Nephron (organoid): ENCODE data around the gene HERC6.

ENCODE experiments used
- H3K27ac Mint-ChIP-seq, 3 experiments: 2 replicates each; pipeline ENCODE4 v1.8.0; 2020; ENCODE audit warnings: mixed read lengths in 3 of 3, mild to moderate bottlenecking in 2 of 3, moderate library complexity in 1 of 3
- H3K27me3 Mint-ChIP-seq: 2 replicates; pipeline ENCODE4 v1.8.0; 2021; ENCODE audit warnings: low read depth, mild to moderate bottlenecking, moderate library complexity, mixed read lengths
- H3K36me3 Mint-ChIP-seq: 2 replicates; pipeline ENCODE4 v1.8.0; 2020; ENCODE audit warnings: low read depth, mixed read lengths
- H3K4me1 Mint-ChIP-seq: 2 replicates; pipeline ENCODE4 v1.8.0; 2020; ENCODE audit warnings: mixed read lengths
- H3K4me3 Mint-ChIP-seq, 3 experiments: 2 replicates each; pipeline ENCODE4 v1.8.0; 2020; ENCODE audit warnings: mild to moderate bottlenecking in 3 of 3, mixed read lengths in 3 of 3, moderate library complexity in 2 of 3
- H3K9me3 Mint-ChIP-seq: 2 replicates; pipeline ENCODE4 v1.8.0; 2020; ENCODE audit warnings: mixed read lengths
- CTCF ChIP-seq, 3 experiments: fragments of 200-600 bp; sonication (generic); IDR thresholded peaks; one replicate each; pipeline ENCODE4 v1.5.0; 2021; ENCODE audit warnings: antibody characterized with exemption in 3 of 3; ENCODE audit not compliant: unreplicated experiment in 3 of 3

HERC6 gene

GRCh38 chr4:88409206-88409605, 30.6 kb downstream of the HERC6 start:
- H3K36me3 Mint-ChIP-seq: no peaks in the 10 kb centered on the region
- no peak overlapping the region for H3K27ac Mint-ChIP-seq
- no peaks in the 10 kb centered on the region for H3K9me3 Mint-ChIP-seq
- TF ChIP-seq CTCF (IDR thresholded peaks at IDR 0.05; ENCODE audit: unreplicated experiment in 3 of 3): no peak
- H3K27me3 Mint-ChIP-seq: no peaks in the 10 kb centered on the region
- H3K4me3 Mint-ChIP-seq: no peak overlapping the region
- no peaks in the 10 kb centered on the region for H3K4me1 Mint-ChIP-seq

- H3K27me3 Mint-ChIP-seq: no peaks in the 10 kb centered on the region
Observed at GRCh38 chr4:88409789-88410188, 31.1 kb downstream of the HERC6 start.

GRCh38 chr4:88411491-88412096, 32.9 kb downstream of the HERC6 start:
- Mint-ChIP-seq H3K27ac (no peak overlapping the region), H3K9me3 (no peaks in the 10 kb centered on the region), H3K27me3 (no peaks in the 10 kb centered on the region), H3K4me3 (no peak overlapping the region), H3K36me3 (no peaks in the 10 kb centered on the region), H3K4me1 (no peaks in the 10 kb centered on the region)
- no peak for TF ChIP-seq CTCF (IDR thresholded peaks at IDR 0.05; ENCODE audit: unreplicated experiment in 3 of 3)

More at GRCh38 chr4:88409789-88410188, 31.1 kb downstream of the HERC6 start:
- no peak for TF ChIP-seq CTCF (IDR thresholded peaks at IDR 0.05; ENCODE audit: unreplicated experiment in 3 of 3)
- no peak overlapping the region for H3K4me3 Mint-ChIP-seq
- no peaks in the 10 kb centered on the region for H3K36me3 Mint-ChIP-seq
- H3K9me3 Mint-ChIP-seq: no peaks in the 10 kb centered on the region
- no peak overlapping the region for H3K27ac Mint-ChIP-seq
- no peaks in the 10 kb centered on the region for H3K4me1 Mint-ChIP-seq

- Mint-ChIP-seq H3K36me3 (no peaks in the 10 kb centered on the region), H3K27me3 (no peaks in the 10 kb centered on the region), H3K4me1 (no peaks in the 10 kb centered on the region), H3K9me3 (no peaks in the 10 kb centered on the region), H3K4me3 (no peak overlapping the region), H3K27ac (no peak overlapping the region)
- no peak for TF ChIP-seq CTCF (IDR thresholded peaks at IDR 0.05; ENCODE audit: unreplicated experiment in 3 of 3)
Observed at GRCh38 chr4:88413801-88414200, 35.1 kb downstream of the HERC6 start.

GRCh38 chr4:88414755-88415154, 36.1 kb downstream of the HERC6 start:
- no peak overlapping the region for H3K4me3 Mint-ChIP-seq
- no peak overlapping the region for H3K27ac Mint-ChIP-seq
- no peaks in the 10 kb centered on the region for H3K36me3 Mint-ChIP-seq
- TF ChIP-seq CTCF (IDR thresholded peaks at IDR 0.05; ENCODE audit: unreplicated experiment in 3 of 3): no peak
- H3K9me3 Mint-ChIP-seq: no peaks in the 10 kb centered on the region
- H3K27me3 Mint-ChIP-seq: no peaks in the 10 kb centered on the region
- H3K4me1 Mint-ChIP-seq: no peaks in the 10 kb centered on the region

- Mint-ChIP-seq H3K4me1 (no peaks in the 10 kb centered on the region), H3K27me3 (no peaks in the 10 kb centered on the region), H3K36me3 (no peaks in the 10 kb centered on the region), H3K4me3 (no peak overlapping the region), H3K9me3 (no peaks in the 10 kb centered on the region), H3K27ac (no peak overlapping the region)
- TF ChIP-seq CTCF (IDR thresholded peaks at IDR 0.05; ENCODE audit: unreplicated experiment in 3 of 3): no peak
Observed at GRCh38 chr4:88415982-88416381, 37.3 kb downstream of the HERC6 start.
